ENCODE results near the gene TIMP2.
"Not testable (repeated sequence)": the region's sequence is repeated elsewhere in the genome, so short reads cannot be mapped to it uniquely, and the experiment has no call there.

Gene TIMP2

GRCh38 chr17:78925234-78925633, at the start of gene TIMP2:
Gene TIMP2 (minus strand): TSS chr17:78925387. CDS start chr17:78925088, 299 bp downstream.
- peak in 2 of 3 experiments; percentile 14 to 59 for DNase-seq (ENCODE audit: low read depth in 3 of 3)

GRCh38 chr17:78973792-78974520, 48.8 kb upstream of the TIMP2 start:
- no peak for DNase-seq (ENCODE audit: low read depth in 3 of 3)

GRCh38 chr17:78973196-78973595, 48.0 kb upstream of the TIMP2 start:
- DNase-seq (ENCODE audit: low read depth in 3 of 3), result no peak

- no peak for DNase-seq (ENCODE audit: low read depth in 3 of 3)
Observed at GRCh38 chr17:78972507-78973105, 47.4 kb upstream of the TIMP2 start.

- DNase-seq (ENCODE audit: low read depth in 3 of 3), result no peak
Observed at GRCh38 chr17:78971756-78972506, 46.7 kb upstream of the TIMP2 start.

- DNase-seq (ENCODE audit: low read depth in 3 of 3), result peak; percentile 65 to 76 (median 73)
Observed at GRCh38 chr17:78970834-78971755, 45.9 kb upstream of the TIMP2 start.

- no peak for DNase-seq (ENCODE audit: low read depth in 3 of 3)
Observed at GRCh38 chr17:78969865-78970264, 44.7 kb upstream of the TIMP2 start.

- no peak for DNase-seq (ENCODE audit: low read depth in 3 of 3)
Observed at GRCh38 chr17:78967782-78968362, 42.7 kb upstream of the TIMP2 start.

- no peak for DNase-seq (ENCODE audit: low read depth in 3 of 3)
Observed at GRCh38 chr17:78966910-78967600, 41.9 kb upstream of the TIMP2 start.

- no peak for DNase-seq (ENCODE audit: low read depth in 3 of 3)
Observed at GRCh38 chr17:78966123-78966813, 41.1 kb upstream of the TIMP2 start.

- DNase-seq (ENCODE audit: low read depth in 3 of 3), result no peak
Observed at GRCh38 chr17:78965491-78965924, 40.3 kb upstream of the TIMP2 start.

- DNase-seq (ENCODE audit: low read depth in 3 of 3), result no peak
Observed at GRCh38 chr17:78963378-78963777, 38.2 kb upstream of the TIMP2 start.

- not testable (repeated sequence) for DNase-seq (ENCODE audit: low read depth in 3 of 3)
Observed at GRCh38 chr17:78962984-78963348, 37.8 kb upstream of the TIMP2 start.

- DNase-seq (ENCODE audit: low read depth in 3 of 3), result no peak
Observed at GRCh38 chr17:78962345-78962983, 37.3 kb upstream of the TIMP2 start.

- DNase-seq (ENCODE audit: low read depth in 3 of 3), result no peak
Observed at GRCh38 chr17:78961571-78961970, 36.4 kb upstream of the TIMP2 start.

GRCh38 chr17:78960928-78961327, 35.7 kb upstream of the TIMP2 start:
- no peak for DNase-seq (ENCODE audit: low read depth in 3 of 3)

- no peak for DNase-seq (ENCODE audit: low read depth in 3 of 3)
Observed at GRCh38 chr17:78959803-78960202, 34.6 kb upstream of the TIMP2 start.

GRCh38 chr17:78958641-78959127, 33.5 kb upstream of the TIMP2 start:
- no peak for DNase-seq (ENCODE audit: low read depth in 3 of 3)

GRCh38 chr17:78957128-78957527, 31.9 kb upstream of the TIMP2 start:
- DNase-seq (ENCODE audit: low read depth in 3 of 3), result no peak
